GM10248 (cell line): Measurements from ENCODE around the gene MAGT1.
"Not testable (repeated sequence)": the region's sequence is repeated elsewhere in the genome, so short reads cannot be mapped to it uniquely, and the experiment has no call there.

Experiments
- CTCF ChIA-PET: fragments of 300-600 bp; sonication (Branson Sonifier 250); formaldehyde crosslinking; extraction: SDS; loops from one replicate; lab custom pipeline; 2021; ENCODE audit warnings: antibody characterized with exemption; lab: Yijun Ruan, JAX
- POLR2A ChIA-PET: fragments of 350-650 bp; sonication (Branson Sonifier 250); formaldehyde crosslinking; extraction: SDS; loops from one replicate; lab custom pipeline; 2020; ENCODE audit warnings: antibody characterized with exemption; lab: Yijun Ruan, JAX
- DNase-seq: peaks from one replicate; pipeline ENCODE4 v3.0.0; 2012; ENCODE audit errors: extremely low spot score
- CTCF ChIP-seq: IDR thresholded peaks from 2 replicates; pipeline ENCODE4 v1.5.1; 2012; ENCODE audit warnings: mild to moderate bottlenecking, low read depth; ENCODE audit errors: extremely low read depth, missing control alignments, control extremely low read depth

Gene MAGT1

GRCh38 chrX:77930581-77930980, 35.3 kb upstream of the MAGT1 start:
- no peak for DNase-seq
- POLR2A ChIA-PET, result no interaction called here
- no peak for TF ChIP-seq CTCF
- CTCF ChIA-PET, result interaction anchor here (0.9 kb wide), 1 partner anchor 17 kb away, joined by 3 read pairs; no protein-coding TSS in a partner anchor

GRCh38 chrX:77925764-77926163, 30.5 kb upstream of the MAGT1 start:
- TF ChIP-seq CTCF, result no peak
- CTCF ChIA-PET, result interaction anchor here (1.4 kb wide), 1 partner anchor 26 kb away, joined by 3 read pairs; the partner anchor contains the start of gene COX7B
- POLR2A ChIA-PET, result no interaction called here
- DNase-seq, result no peak

GRCh38 chrX:77924320-77924859, 29.2 kb upstream of the MAGT1 start:
- ChIA-PET POLR2A (no interaction called here), CTCF (interaction anchor here (1.4 kb wide), 1 partner anchor 25 kb away, joined by 3 read pairs; the partner anchor contains the start of gene COX7B)
- TF ChIP-seq CTCF, result no peak
- no peak for DNase-seq

- POLR2A ChIA-PET, result no interaction called here
- no peak for DNase-seq
- CTCF ChIA-PET, result no interaction called here
- no peak for TF ChIP-seq CTCF
These were observed 27.6 kb upstream of the MAGT1 start for GRCh38 chrX:77922787-77923186.

GRCh38 chrX:77919370-77919769, 24.1 kb upstream of the MAGT1 start:
- POLR2A ChIA-PET, DNase-seq: not testable (repeated sequence)
- CTCF ChIA-PET, result interaction anchor here (1.8 kb wide), 1 partner anchor 110 kb away, joined by 4 read pairs; no protein-coding TSS in a partner anchor

- POLR2A ChIA-PET, result no interaction called here
- DNase-seq, result no peak
- CTCF ChIA-PET, result interaction anchor here (1.8 kb wide), 1 partner anchor 111 kb away, joined by 4 read pairs; no protein-coding TSS in a partner anchor
- no peak for TF ChIP-seq CTCF
These were observed 23.3 kb upstream of the MAGT1 start for GRCh38 chrX:77918568-77918967.

GRCh38 chrX:77917294-77917933, 22.2 kb upstream of the MAGT1 start:
- ChIA-PET CTCF (interaction anchor here (1.1 kb wide), 2 partner anchors 107 to 108 kb away, joined by 3 read pairs; no protein-coding TSS in a partner anchor), POLR2A (no interaction called here)
- TF ChIP-seq CTCF, result no peak
- DNase-seq, result peak; percentile 24
